T-helper 1 cell treated with Interleukin-12 subunit alpha and Interleukin-12 subunit beta and Interleukin-4 antibody, amounts not matched to agents 30 μg/mL and 1 μg/mL, for 36 hours (primary cell): ENCODE results near the gene TCTN1.
"Not testable (repeated sequence)": the region's sequence is repeated elsewhere in the genome, so short reads cannot be mapped to it uniquely, and the experiment has no call there.

Experiments used
- H3K27ac Mint-ChIP-seq: one replicate; pipeline ENCODE4 v1.8.0; 2021; ENCODE audit warnings: mild to moderate bottlenecking, mixed read lengths
- H3K27me3 Mint-ChIP-seq: one replicate; pipeline ENCODE4 v1.8.0; 2021; ENCODE audit warnings: low read depth, mixed read lengths
- H3K36me3 Mint-ChIP-seq: one replicate; pipeline ENCODE4 v1.8.0; 2021; ENCODE audit warnings: low read depth, mixed read lengths
- H3K4me1 Mint-ChIP-seq: one replicate; pipeline ENCODE4 v1.8.0; 2021; ENCODE audit warnings: low read depth, mixed read lengths
- H3K4me3 Mint-ChIP-seq: one replicate; pipeline ENCODE4 v1.8.0; 2021; ENCODE audit warnings: mild to moderate bottlenecking, moderate library complexity, mixed read lengths
- H3K9me3 Mint-ChIP-seq: one replicate; pipeline ENCODE4 v1.8.0; 2021; ENCODE audit warnings: mixed read lengths

Gene TCTN1

DNA sequence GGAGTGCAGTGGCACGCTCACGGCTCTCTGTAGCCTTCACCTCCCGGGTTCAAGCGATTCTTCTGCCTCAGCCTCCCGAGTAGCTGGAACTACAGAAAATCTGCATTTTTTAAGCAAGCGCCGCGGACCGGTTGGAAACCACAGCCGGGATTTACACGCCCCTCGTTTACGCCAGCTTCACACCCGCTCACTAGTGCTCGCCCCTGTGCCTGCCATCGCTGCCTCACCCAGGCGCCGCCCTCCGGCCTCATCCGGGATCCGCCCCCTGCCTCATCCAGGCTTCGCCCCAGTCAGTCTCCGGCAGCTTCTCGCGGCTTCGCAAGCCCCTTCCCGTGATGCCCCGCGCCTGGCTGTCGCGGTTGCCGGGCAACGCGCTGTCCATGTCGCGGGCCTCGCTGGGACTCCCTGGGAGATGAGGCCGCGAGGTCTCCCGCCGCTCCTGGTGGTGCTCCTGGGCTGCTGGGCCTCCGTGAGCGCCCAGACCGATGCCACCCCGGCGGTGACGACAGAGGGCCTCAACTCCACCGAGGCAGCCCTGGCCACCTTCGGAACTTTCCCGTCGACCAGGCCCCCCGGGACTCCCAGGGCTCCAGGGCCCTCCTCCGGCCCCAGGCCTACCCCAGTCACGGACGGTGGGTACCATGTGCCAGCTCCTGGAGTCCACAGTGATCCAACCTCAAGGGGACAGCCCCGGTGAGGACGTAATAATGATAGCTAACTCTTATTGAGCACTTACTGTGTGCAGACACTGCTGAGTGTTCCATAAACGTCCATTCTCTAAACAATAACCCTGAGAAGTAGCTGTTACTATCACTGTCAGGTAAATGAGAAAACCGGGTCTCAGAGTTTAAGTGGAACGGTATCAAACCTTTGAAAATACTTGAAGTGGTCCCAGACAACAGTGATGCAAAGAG, at the start of gene TCTN1:
TCTN1 (plus strand) TSS at position 359 of the 914 bp plus-strand sequence; CDS start at position 413, 54 bp downstream.
- Mint-ChIP-seq H3K4me3 (peak within 1 kb of the TSS; percentile 81), H3K27ac (peak within 1 kb of the TSS; percentile 81), H3K9me3 (no peaks in the 10 kb centered on the region), H3K36me3 (no peaks in the 10 kb centered on the region), H3K27me3 (no peaks in the 10 kb centered on the region), H3K4me1 (peaks cover 4% of the 10 kb centered on the region)

DNA sequence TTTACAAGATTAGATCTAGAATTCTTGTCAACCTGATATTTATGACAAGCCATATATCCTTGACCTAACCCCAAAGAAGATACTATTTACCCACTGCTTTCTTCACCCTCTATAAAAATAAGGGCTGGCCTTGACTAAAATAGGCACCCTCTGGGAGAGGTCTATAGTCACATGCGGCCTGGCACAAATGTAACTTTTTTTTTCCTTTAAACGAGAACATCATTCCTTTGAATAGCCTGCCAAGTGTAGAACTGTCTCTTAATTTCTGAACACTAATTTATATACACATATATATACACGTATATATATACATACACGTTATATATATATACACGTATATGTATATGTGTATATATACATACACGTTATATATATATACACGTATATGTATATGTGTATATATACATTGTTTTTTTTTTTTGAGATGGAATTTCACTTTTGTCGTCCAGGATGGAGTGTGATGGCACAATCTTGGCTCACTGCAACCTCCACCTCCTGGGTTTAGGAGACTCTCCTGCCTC, 49.4 kb upstream of the TCTN1 start:
- H3K4me1 Mint-ChIP-seq: peaks cover 33% of the 10 kb centered on the region
- no peak overlapping the region for H3K27ac Mint-ChIP-seq
- peaks cover 3% of the 10 kb centered on the region for H3K9me3 Mint-ChIP-seq
- H3K36me3 Mint-ChIP-seq: peaks cover 12% of the 10 kb centered on the region
- H3K27me3 Mint-ChIP-seq: no peaks in the 10 kb centered on the region
- no peak overlapping the region for H3K4me3 Mint-ChIP-seq

DNA sequence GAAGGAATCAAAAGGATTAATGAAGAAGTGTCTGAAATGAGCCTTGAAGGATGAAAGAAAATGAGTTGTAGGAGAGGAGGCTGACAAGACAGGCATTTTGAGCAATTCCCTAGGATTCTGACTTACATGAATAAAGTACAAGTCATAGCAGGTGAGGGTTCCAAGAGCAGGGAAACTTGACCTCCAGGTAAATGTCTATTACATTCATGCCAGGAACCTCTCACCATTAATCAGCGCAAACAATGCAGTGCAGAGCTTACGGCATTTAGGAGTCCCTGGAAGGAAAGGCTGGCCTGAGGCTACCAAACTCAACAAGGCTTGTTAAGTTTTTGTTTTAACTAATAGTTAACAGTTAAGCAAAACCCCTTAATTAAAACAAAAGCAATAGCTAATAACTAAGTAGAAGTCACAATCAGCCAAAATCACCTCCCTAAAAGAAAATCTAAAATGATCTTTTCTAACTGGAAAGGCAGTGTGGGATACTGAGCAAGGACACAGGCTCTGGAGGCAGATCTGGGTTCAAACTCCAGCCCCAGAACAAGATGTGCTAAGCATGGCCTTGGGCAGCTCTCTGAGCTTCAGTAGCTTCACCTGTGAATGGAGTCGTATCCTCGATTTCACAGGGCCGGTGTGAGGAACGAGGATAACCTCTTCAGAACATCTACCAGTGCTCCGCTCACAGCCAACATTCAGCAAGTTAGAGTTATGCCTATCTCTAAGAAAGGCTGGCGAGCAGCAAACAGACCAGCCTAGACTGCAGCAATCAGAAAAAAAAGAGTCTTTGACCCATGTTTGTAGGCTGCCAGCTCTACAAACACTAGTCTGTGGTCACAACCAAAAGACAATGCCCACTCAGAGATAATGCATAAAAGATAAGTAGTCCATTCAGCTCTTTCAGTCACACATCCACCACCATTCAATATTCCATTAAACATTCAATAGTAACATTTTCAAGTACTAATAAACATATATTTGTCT, 47.7 kb upstream of the TCTN1 start:
- no peak overlapping the region for H3K4me3 Mint-ChIP-seq
- H3K36me3 Mint-ChIP-seq: peaks cover 17% of the 10 kb centered on the region
- no peaks in the 10 kb centered on the region for H3K27me3 Mint-ChIP-seq
- no peak overlapping the region for H3K27ac Mint-ChIP-seq
- H3K4me1 Mint-ChIP-seq: peaks cover 29% of the 10 kb centered on the region
- peaks cover 8% of the 10 kb centered on the region for H3K9me3 Mint-ChIP-seq

DNA sequence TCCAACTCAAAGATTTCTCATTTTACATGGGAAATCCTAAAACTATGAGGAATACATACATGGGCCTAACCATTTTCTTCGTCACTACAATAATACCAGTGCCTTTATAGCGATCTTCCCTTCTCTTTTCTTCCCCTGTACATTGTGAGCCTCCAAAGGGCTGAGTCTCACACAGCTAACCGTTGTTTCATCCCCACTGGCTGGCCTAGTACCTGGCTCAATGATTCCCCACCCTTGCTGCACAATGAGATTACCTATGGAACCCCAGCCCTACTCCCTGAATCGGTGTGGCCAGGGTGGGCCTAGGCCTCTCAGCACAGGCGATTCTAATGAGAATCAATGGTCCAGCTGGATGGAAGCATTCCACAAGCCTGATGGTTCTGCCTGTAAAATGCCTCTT, 46.9 kb upstream of the TCTN1 start:
- Mint-ChIP-seq H3K27ac (peak overlapping the region; percentile 17), H3K4me1 (peaks cover 23% of the 10 kb centered on the region), H3K27me3 (no peaks in the 10 kb centered on the region), H3K36me3 (peaks cover 24% of the 10 kb centered on the region), H3K4me3 (no peak overlapping the region), H3K9me3 (peaks cover 14% of the 10 kb centered on the region)

DNA sequence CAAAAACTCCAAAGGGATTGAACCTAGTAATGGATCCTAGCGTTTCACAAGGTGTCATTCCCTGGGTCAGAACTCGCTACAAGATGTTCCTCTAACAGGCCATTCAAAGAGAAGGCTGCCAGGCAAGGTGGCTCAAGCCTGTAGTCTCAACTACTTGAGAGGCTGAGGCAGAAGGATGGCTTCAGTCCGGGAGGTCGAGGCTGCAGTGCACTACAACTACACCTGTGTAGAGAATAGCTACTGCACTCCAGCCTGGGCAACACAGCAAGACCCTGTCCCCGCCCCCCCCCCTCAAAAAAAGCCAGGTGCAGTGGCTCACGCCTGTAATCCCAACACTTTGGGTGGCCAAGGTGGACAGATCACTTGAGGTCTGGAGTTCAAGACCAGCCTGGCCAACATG, 45.2 kb upstream of the TCTN1 start:
- Mint-ChIP-seq H3K4me1 (peaks cover 19% of the 10 kb centered on the region), H3K4me3 (no peak overlapping the region), H3K9me3 (peaks cover 24% of the 10 kb centered on the region), H3K27ac (no peak overlapping the region), H3K27me3 (no peaks in the 10 kb centered on the region), H3K36me3 (peaks cover 30% of the 10 kb centered on the region)

DNA sequence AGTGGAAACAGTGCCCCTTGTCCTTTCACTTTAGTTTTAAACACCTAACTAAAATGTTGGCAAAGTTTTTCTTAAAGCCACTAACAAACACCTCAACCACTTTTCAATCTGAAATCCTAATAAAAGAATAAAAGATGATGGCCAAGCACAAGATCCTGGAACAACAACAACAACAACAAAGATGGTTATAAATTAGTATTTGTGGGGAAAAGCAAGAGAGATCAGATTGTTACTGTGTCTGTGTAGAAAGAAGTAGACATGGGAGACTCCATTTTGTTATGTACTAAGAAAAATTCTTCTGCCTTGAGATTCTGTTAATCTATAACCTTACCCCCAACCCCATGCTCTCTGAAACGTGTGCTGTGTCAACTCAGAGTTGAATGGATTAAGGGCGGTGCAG, 44.1 kb upstream of the TCTN1 start:
- not testable (repeated sequence) for H3K27me3 Mint-ChIP-seq, H3K4me3 Mint-ChIP-seq, H3K27ac Mint-ChIP-seq
- Mint-ChIP-seq H3K4me1 (peaks cover 15% of the 10 kb centered on the region), H3K36me3 (peaks cover 30% of the 10 kb centered on the region), H3K9me3 (peaks cover 24% of the 10 kb centered on the region)

DNA sequence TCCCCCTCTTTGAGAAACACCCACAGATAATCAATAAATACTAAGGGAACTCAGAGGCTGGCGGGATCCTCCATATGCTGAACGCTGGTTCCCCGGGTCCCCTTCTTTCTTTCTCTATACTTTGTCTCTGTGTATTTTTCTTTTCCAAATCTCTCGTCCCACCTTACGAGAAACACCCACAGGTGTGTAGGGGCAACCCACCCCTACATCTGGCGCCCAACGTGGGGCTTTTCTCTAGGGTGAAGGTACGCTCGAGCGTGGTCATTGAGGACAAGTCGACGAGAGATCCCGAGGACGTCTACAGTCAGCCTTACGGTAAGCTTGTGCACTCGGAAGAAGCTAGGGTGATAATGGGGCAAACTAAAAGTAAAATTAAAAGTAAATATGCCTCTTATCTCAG, 43.1 kb upstream of the TCTN1 start:
- H3K36me3 Mint-ChIP-seq: peaks cover 30% of the 10 kb centered on the region
- H3K9me3 Mint-ChIP-seq: peaks cover 24% of the 10 kb centered on the region
- H3K27me3 Mint-ChIP-seq: not testable (repeated sequence)

DNA sequence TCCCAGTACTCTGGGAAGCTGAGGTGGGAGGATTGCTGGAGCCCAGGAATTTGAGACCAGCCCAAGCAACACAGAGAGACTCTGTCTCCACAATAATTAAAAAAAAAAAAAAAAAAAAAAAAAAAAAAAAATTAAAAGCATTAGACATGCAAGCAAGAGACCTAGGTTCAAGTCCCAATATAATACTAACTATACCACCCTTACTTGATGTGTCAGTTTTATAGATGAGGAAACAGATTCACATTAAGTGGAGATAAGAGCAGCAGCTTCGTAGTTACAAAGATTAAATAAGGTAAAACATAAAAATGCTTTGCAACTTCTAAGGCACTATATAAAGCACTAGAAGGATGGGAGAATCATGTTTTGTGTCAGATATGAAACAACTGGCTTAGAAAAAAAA, 39.9 kb upstream of the TCTN1 start:
- no peak overlapping the region for H3K27ac Mint-ChIP-seq
- no peaks in the 10 kb centered on the region for H3K27me3 Mint-ChIP-seq
- H3K4me1 Mint-ChIP-seq: peaks cover 33% of the 10 kb centered on the region
- H3K9me3 Mint-ChIP-seq: peaks cover 24% of the 10 kb centered on the region
- peaks cover 29% of the 10 kb centered on the region for H3K36me3 Mint-ChIP-seq
- H3K4me3 Mint-ChIP-seq: no peak overlapping the region

More for the DNA sequence above, 43.1 kb upstream of the TCTN1 start:
- not testable (repeated sequence) for H3K4me3 Mint-ChIP-seq, H3K27ac Mint-ChIP-seq
- peaks cover 24% of the 10 kb centered on the region for H3K4me1 Mint-ChIP-seq

DNA sequence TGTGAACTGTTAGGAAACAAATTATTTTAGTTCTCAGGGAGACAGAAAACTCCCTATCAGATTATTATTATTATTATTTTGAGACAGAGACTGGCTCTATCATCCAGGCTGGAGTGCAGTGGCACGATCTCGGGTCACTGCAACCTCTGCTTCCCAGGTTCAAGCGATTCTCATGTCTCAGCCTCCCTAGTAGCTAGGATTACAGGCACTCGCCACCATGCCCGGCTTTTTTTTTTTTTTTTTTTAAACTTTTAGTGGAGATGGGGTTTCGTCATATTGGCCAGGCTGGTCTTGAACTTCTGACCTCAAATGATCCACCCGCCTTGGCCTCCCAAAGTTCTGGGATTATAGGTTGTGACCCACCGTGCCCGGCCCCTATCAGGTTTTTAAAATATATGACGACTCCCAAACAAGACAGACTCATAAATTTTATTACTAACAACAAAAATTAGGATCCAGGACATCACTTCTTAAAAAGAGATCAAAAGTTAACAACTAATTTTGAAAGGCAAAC, 39.2 kb upstream of the TCTN1 start:
- H3K27ac Mint-ChIP-seq, H3K4me3 Mint-ChIP-seq, H3K27me3 Mint-ChIP-seq: not testable (repeated sequence)
- Mint-ChIP-seq H3K9me3 (peaks cover 18% of the 10 kb centered on the region), H3K36me3 (peaks cover 28% of the 10 kb centered on the region), H3K4me1 (peaks cover 40% of the 10 kb centered on the region)

DNA sequence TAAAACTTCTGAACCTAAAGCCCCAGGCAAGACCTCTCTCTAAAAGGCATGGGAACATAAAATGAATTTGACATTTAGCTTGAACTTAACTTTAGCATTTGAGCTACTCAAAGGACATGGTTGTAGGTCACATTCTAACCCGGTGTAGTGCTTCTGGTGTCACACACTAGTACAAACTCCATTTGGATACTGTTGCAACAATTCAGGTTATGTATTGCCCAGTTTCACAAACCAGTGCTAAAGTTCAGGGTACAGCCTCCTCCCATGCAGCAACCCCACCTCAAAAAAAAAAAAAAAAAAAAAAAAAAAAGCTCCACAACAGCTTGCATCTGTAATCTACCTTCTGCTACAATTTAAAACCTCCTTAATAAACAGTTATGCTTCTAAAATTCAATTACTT, 38.6 kb upstream of the TCTN1 start:
- peaks cover 44% of the 10 kb centered on the region for H3K4me1 Mint-ChIP-seq

DNA sequence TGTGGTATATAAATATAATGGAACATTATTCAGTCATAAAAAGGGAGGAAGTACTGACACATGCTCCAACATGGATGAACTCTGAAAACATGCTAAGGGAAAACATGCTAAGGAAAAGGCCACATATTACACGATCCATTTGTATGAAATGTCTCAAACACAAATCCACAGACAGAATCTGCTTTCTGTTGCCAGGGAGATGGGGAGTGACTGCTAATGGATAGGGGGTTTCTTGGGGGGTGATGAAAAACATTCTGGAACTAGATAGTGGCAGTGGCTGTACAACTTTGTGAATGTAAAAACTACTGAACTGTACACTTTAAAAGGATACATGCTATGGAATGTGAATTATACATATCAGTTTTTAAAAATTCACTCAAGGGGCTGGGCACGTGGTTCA, 37.4 kb upstream of the TCTN1 start:
- peaks cover 14% of the 10 kb centered on the region for H3K9me3 Mint-ChIP-seq
- peak overlapping the region; percentile 83 for H3K27ac Mint-ChIP-seq
- no peaks in the 10 kb centered on the region for H3K27me3 Mint-ChIP-seq
- H3K36me3 Mint-ChIP-seq: peaks cover 28% of the 10 kb centered on the region
- H3K4me3 Mint-ChIP-seq: peak overlapping the region; percentile 47
- peaks cover 55% of the 10 kb centered on the region for H3K4me1 Mint-ChIP-seq

More for the DNA sequence above, 38.6 kb upstream of the TCTN1 start:
- no peaks in the 10 kb centered on the region for H3K27me3 Mint-ChIP-seq
- peak overlapping the region; percentile 7 for H3K4me3 Mint-ChIP-seq
- peaks cover 27% of the 10 kb centered on the region for H3K36me3 Mint-ChIP-seq
- H3K27ac Mint-ChIP-seq: no peak overlapping the region
- peaks cover 16% of the 10 kb centered on the region for H3K9me3 Mint-ChIP-seq

DNA sequence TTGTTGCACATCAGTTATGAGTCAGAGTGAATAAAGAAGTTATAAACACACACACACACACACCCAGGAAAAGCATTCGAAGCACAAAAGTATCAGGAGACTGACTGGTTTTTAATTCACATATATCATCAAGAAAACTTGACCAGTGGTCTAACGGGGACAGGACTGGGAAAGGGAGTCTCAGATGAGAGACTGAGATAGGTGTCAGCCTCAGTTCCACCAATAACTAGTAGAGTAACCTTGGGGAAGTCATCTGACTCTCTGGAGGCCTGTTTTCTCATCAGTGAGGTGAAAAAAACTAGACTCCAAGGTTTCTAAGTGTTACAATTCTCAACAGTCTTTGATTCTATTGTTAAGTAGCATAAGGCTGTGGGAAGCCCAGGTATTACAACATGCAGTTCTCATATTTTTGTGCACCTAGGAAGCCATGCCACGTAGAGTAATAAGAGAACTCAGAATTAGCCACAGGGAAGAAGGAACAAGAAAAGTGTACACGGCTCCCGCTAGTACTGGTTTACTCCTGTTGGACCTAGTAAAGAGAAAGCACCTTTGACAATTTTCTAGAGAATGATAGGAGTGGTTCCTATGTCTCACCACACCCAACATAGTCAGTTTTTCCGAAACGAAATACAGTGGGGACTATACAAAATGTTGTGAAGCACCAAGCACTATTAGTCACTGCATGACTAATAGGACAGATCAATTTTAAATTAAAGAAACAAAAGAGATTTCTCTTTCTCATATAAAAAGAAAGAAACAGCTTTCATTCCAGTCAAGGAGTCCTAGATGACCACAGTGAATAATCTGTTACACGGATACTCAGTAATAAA, 35.9 kb upstream of the TCTN1 start:
- Mint-ChIP-seq H3K4me3 (peak overlapping the region; percentile 78), H3K36me3 (peaks cover 25% of the 10 kb centered on the region), H3K27me3 (no peaks in the 10 kb centered on the region), H3K27ac (peak overlapping the region; percentile 97), H3K9me3 (peaks cover 5% of the 10 kb centered on the region), H3K4me1 (peaks cover 60% of the 10 kb centered on the region)

DNA sequence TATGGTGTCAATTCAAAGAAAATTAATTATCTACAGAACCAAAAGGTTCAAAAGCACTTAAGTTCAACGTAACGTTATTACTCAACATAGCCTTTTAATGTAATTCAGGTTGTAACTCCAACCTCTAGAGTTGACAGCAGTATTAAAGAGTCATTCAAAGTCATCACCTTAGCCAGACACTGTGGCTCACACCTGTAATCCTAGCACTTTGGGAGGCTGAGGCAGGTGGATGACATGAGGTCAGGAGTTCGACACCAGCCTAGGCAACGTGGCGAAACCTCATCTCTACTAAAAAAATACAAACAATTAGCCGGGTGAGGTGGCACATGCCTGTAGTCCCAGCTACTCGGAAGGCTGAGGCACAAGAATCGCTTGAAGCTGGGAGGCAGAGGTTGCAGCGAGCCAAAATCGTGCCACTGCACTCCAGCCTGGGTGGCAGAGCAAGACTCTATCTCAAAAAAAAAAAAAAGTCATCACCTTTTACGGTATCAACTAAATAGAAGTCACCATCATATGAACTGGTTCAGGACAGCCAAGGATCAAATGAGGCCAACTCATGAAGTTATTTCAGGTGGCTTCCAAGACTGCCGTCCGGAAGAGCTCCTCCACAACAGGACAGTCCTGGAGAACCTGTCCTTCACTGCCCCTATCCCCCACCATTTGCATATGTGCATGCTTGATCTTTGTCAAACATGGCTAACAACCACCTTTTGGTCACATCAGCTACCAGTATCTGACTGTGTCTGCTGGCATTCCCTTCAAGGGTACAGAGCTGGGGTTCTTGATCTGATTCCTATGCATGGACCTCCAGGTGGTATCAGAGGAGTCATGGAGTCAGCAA, 35.0 kb upstream of the TCTN1 start:
- Mint-ChIP-seq H3K27me3 (no peaks in the 10 kb centered on the region), H3K36me3 (peaks cover 21% of the 10 kb centered on the region), H3K4me1 (peaks cover 67% of the 10 kb centered on the region), H3K9me3 (no peaks in the 10 kb centered on the region), H3K4me3 (peak overlapping the region; percentile 78), H3K27ac (peak overlapping the region; percentile 97)
